ENCODE results near the gene ROBO1.

DNA sequence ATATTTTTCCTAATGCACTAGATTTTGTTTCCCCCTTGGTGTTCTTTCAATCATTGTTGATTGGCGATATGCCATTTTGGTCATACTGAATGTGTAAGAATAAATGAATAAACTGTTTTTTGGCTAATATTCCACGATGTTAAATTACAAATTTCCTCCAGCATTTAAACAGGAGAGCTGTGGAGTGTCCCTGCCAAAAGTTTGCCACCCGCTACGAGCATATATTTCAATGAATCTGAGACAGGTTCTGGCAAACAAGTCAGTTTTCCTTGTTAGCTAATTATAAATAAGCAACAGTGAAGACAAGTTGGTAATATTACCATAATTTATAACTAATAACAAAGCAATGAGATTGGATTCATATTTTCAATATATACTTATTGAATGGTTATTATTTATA, 777.6 kb downstream of the ROBO1 start:
- TF ChIP-seq, protein P1, sequence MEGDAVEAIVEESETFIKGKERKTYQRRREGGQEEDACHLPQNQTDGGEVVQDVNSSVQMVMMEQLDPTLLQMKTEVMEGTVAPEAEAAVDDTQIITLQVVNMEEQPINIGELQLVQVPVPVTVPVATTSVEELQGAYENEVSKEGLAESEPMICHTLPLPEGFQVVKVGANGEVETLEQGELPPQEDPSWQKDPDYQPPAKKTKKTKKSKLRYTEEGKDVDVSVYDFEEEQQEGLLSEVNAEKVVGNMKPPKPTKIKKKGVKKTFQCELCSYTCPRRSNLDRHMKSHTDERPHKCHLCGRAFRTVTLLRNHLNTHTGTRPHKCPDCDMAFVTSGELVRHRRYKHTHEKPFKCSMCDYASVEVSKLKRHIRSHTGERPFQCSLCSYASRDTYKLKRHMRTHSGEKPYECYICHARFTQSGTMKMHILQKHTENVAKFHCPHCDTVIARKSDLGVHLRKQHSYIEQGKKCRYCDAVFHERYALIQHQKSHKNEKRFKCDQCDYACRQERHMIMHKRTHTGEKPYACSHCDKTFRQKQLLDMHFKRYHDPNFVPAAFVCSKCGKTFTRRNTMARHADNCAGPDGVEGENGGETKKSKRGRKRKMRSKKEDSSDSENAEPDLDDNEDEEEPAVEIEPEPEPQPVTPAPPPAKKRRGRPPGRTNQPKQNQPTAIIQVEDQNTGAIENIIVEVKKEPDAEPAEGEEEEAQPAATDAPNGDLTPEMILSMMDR (IDR thresholded peaks at IDR 0.05), result no peak
- TF ChIP-seq POLR2A (IDR thresholded peaks at IDR 0.05), result no peak
